Ishikawa (cell line): ENCODE results near the gene IGF1R.

Source experiments
- CEBPB ChIP-seq: IDR thresholded peaks from 2 replicates; pipeline ENCODE4 v1.6.1; 2012
- CREB1 ChIP-seq: IDR thresholded peaks from 2 replicates; pipeline ENCODE4 v1.6.1; 2012; ENCODE audit warnings: low read depth
- EGR1 ChIP-seq: IDR thresholded peaks from 2 replicates; pipeline ENCODE4 v1.6.1; 2012
- EP300 ChIP-seq: IDR thresholded peaks from 2 replicates; pipeline ENCODE4 v1.6.1; 2012; ENCODE audit warnings: borderline replicate concordance
- FOXM1 ChIP-seq: IDR thresholded peaks from 2 replicates; pipeline ENCODE4 v1.6.1; 2012; ENCODE audit warnings: low read depth, borderline replicate concordance
- MAX ChIP-seq: IDR thresholded peaks from 2 replicates; pipeline ENCODE4 v1.6.1; 2012
- NFIC ChIP-seq: IDR thresholded peaks from 2 replicates; pipeline ENCODE4 v1.6.1; 2012
- RAD21 ChIP-seq: IDR thresholded peaks from 2 replicates; pipeline ENCODE4 v1.6.1; 2012; ENCODE audit warnings: low read depth
- TAF1 ChIP-seq: IDR thresholded peaks from 2 replicates; pipeline ENCODE4 v1.6.1; 2012; ENCODE audit warnings: low read depth, mild to moderate bottlenecking
- TCF12 ChIP-seq: IDR thresholded peaks from 2 replicates; pipeline ENCODE4 v1.6.1; 2012; ENCODE audit warnings: low read depth
- TEAD4 ChIP-seq: IDR thresholded peaks from 2 replicates; pipeline ENCODE4 v1.6.1; 2012
- YY1 ChIP-seq: IDR thresholded peaks from 2 replicates; pipeline ENCODE4 v1.6.1; 2012; ENCODE audit warnings: low read depth
- ZBTB7A ChIP-seq: IDR thresholded peaks from 2 replicates; pipeline ENCODE4 v1.6.1; 2012; ENCODE audit warnings: low read depth
- TF ChIP-seq, protein P1 (sequence below): IDR thresholded peaks from 2 replicates; pipeline ENCODE4 v1.6.1; 2012; ENCODE audit warnings: low read depth, mild to moderate bottlenecking
- TF ChIP-seq, protein P2 (sequence below): IDR thresholded peaks from 2 replicates; pipeline ENCODE4 v1.6.1; 2012

The IGF1R gene

GRCh38 chr15:98745179-98745578, 96.8 kb downstream of the IGF1R start:
- TF ChIP-seq FOXM1 (no peak), RAD21 (no peak), CEBPB (no peak), EGR1 (no peak)
- TF ChIP-seq, protein P1, sequence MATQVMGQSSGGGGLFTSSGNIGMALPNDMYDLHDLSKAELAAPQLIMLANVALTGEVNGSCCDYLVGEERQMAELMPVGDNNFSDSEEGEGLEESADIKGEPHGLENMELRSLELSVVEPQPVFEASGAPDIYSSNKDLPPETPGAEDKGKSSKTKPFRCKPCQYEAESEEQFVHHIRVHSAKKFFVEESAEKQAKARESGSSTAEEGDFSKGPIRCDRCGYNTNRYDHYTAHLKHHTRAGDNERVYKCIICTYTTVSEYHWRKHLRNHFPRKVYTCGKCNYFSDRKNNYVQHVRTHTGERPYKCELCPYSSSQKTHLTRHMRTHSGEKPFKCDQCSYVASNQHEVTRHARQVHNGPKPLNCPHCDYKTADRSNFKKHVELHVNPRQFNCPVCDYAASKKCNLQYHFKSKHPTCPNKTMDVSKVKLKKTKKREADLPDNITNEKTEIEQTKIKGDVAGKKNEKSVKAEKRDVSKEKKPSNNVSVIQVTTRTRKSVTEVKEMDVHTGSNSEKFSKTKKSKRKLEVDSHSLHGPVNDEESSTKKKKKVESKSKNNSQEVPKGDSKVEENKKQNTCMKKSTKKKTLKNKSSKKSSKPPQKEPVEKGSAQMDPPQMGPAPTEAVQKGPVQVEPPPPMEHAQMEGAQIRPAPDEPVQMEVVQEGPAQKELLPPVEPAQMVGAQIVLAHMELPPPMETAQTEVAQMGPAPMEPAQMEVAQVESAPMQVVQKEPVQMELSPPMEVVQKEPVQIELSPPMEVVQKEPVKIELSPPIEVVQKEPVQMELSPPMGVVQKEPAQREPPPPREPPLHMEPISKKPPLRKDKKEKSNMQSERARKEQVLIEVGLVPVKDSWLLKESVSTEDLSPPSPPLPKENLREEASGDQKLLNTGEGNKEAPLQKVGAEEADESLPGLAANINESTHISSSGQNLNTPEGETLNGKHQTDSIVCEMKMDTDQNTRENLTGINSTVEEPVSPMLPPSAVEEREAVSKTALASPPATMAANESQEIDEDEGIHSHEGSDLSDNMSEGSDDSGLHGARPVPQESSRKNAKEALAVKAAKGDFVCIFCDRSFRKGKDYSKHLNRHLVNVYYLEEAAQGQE, result no peak

DNA sequence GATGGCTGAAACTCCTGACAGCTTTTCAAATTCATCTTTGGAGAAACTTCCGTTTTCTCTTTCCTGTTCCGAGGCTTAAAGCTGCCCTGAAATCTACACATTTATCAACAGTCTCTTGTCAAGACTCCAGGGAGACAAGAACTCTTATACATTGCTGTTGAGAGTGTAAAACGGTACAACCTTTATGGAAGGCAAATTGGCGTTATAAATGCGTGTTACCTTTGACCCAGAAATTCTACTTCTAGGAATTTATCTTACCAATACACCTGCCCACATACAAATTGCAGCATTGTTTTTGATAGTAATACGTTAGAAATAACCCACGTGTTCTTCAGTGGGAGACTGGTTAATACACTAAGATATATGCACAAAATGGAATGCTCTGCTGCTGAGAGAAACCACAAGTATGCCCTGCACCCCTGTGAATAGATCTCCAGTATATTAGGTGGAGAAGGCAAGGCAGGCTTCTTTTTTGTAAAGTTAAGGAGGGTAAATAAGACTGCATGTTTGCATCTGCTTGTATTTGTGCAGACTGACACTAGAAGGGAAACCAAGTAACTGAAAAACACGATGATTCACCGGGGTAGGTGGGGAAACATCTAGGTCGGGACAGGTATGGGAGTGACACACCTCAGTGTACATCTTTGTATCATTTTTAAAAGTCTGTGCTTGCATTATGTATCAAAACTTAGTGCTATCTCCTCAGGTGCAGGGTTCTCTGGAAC, 97.5 kb downstream of the IGF1R start:
- TF ChIP-seq YY1, result no peak
- no peak for TF ChIP-seq CEBPB
- TF ChIP-seq, protein P1, result no peak
- no peak for TF ChIP-seq EP300
- TF ChIP-seq RAD21, result no peak
- no peak for TF ChIP-seq MAX
- no peak for TF ChIP-seq FOXM1
- TF ChIP-seq TAF1, result no peak
- TF ChIP-seq, protein P2, sequence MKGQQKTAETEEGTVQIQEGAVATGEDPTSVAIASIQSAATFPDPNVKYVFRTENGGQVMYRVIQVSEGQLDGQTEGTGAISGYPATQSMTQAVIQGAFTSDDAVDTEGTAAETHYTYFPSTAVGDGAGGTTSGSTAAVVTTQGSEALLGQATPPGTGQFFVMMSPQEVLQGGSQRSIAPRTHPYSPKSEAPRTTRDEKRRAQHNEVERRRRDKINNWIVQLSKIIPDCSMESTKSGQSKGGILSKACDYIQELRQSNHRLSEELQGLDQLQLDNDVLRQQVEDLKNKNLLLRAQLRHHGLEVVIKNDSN, result no peak
- no peak for TF ChIP-seq CREB1
- TF ChIP-seq ZBTB7A, result no peak
- TF ChIP-seq NFIC, result no peak
- no peak for TF ChIP-seq TCF12
- no peak for TF ChIP-seq TEAD4
- no peak for TF ChIP-seq EGR1

DNA sequence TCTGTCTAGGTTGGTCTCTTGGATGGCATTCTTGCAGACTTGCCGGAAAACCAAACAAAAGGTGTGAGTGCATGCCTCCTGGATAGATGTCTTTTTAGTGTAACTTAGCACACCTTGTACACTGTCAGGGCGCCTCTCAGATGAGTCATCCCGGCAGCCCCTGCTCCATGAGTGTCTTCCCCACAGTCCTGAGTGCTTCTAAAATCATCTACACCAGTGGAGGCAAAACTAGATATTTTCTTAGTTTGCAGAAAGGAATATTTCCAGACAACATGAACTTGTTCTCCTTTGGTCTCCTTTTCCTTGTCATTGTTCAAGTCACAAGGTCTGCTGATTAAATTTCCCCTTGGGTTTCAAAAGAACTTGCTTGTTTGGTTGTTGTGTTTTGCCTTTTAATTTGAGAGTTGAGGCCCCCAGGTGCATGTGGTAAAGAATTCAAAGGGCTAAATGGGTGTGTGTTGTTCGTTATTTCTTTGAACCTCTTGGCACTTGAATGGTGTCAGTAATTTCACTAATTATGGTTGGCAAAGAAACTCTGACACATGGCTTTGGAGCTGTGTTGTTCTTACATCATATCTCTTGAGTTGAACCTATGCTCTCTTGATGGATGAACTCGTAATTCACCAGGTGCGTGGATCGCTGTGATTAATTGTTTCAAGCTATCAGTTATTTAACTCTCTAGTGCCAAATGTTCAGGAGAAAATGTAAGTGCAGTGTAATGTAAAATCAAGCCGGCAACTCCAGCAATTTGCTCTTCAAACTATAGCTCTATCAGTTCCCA, 98.2 kb downstream of the IGF1R start:
- no peak for TF ChIP-seq TCF12
- no peak for TF ChIP-seq FOXM1
- TF ChIP-seq TEAD4, result no peak
- TF ChIP-seq, protein P1, result no peak
- TF ChIP-seq RAD21, result no peak
- no peak for TF ChIP-seq ZBTB7A
- TF ChIP-seq TAF1, result no peak
- TF ChIP-seq YY1, result no peak
- no peak for TF ChIP-seq NFIC

DNA sequence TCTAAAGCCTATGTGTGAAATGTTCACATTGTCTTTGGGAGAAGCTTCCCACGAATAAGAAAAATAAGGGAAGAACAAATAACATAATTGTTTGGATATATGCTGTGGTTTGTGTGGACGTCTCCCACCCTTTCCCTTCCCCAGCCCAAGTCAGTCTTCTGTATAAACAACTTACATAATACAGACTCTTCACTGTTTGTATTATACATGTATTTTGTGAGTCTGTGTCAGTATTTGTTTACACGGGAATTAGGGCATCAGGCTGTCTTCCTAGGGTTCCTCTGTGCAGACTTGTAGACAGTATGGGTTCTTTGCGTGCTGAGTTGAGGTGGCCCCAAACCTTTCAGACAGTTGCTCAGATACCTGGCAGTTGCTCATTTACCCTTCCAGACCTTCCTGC, 103.4 kb downstream of the IGF1R start:
- TF ChIP-seq TEAD4 (no peak), EGR1 (no peak), MAX (no peak), CREB1 (no peak), YY1 (no peak), RAD21 (no peak), TAF1 (no peak), TCF12 (no peak), EP300 (no peak), NFIC (no peak), ZBTB7A (no peak), CEBPB (no peak), FOXM1 (no peak)
- TF ChIP-seq, protein P2, result no peak
- TF ChIP-seq, protein P1, result no peak
